SU-DHL-6 (cell line): ENCODE data around the gene TAGLN2.

Experiments
- H2AFZ ChIP-seq: fragments of 200-600 bp; sonication (generic); 2 replicates; pipeline ENCODE4 v1.6.1; 2014; ENCODE audit warnings: low read depth, mild to moderate bottlenecking, moderate library complexity, mixed read lengths, antibody characterized with exemption, low read length; ENCODE audit not compliant: severe bottlenecking
- H3F3A ChIP-seq: fragments of 200-600 bp; shearing (Covaris generic); 2 replicates; pipeline ENCODE4 v1.6.0; 2016; ENCODE audit warnings: antibody characterized with exemption, mild to moderate bottlenecking; ENCODE audit not compliant: insufficient read depth
- H3K27ac ChIP-seq: fragments of 200-600 bp; sonication (generic); 2 replicates; pipeline ENCODE4 v1.5.1; 2016; ENCODE audit warnings: low read depth, mild to moderate bottlenecking, low read length, moderate library complexity, mixed read lengths
- H3K27me3 ChIP-seq: fragments of 200-600 bp; sonication (generic), shearing (Covaris generic); 2 replicates; pipeline ENCODE4 v1.6.0; 2014; ENCODE audit warnings: mild to moderate bottlenecking, low read length
- H3K36me3 ChIP-seq: fragments of 200-600 bp; sonication (generic); 2 replicates; pipeline ENCODE4 v1.6.1; 2014; ENCODE audit warnings: mild to moderate bottlenecking, low read length, mixed read lengths
- H3K4me2 ChIP-seq: fragments of 300-600, 200-600 bp; shearing (Covaris generic), sonication (generic); 2 replicates; pipeline ENCODE4 v1.6.0; 2014; ENCODE audit warnings: low read length, low read depth, mild to moderate bottlenecking; ENCODE audit not compliant: poor library complexity, severe bottlenecking
- H3K4me3 ChIP-seq: fragments of 200-600 bp; sonication (generic); 2 replicates; pipeline ENCODE4 v1.5.1; 2014; ENCODE audit warnings: antibody characterized with exemption, low read length, mild to moderate bottlenecking, mixed read lengths; ENCODE audit not compliant: insufficient read depth, poor library complexity, severe bottlenecking
- H3K79me2 ChIP-seq: fragments of 200-600 bp; sonication (generic); 2 replicates; pipeline ENCODE4 v1.6.1; 2014; ENCODE audit warnings: mild to moderate bottlenecking, low read length, moderate library complexity; ENCODE audit not compliant: insufficient read depth
- H3K9ac ChIP-seq: fragments of 200-600 bp; sonication (generic); 2 replicates; pipeline ENCODE4 v1.7.0; 2014; ENCODE audit warnings: mild to moderate bottlenecking, low read length
- H3K9me2 ChIP-seq: fragments of 200-600 bp; sonication (generic); replicated peaks from 2 replicates; pipeline ENCODE4 v1.6.1; 2014; ENCODE audit warnings: low read length; ENCODE audit not compliant: insufficient read depth
- H3K9me3 ChIP-seq: fragments of 200-600 bp; sonication (generic); 2 replicates; pipeline ENCODE4 v1.6.1; 2014; ENCODE audit warnings: low read length, mixed read lengths; ENCODE audit not compliant: insufficient read depth
- H4K20me1 ChIP-seq: fragments of 200-600 bp; sonication (generic); 2 replicates; pipeline ENCODE4 v1.6.1; 2014; ENCODE audit warnings: low read depth, mild to moderate bottlenecking, antibody characterized with exemption, low read length, moderate library complexity, mixed read lengths
- CTCF ChIP-seq: fragments of 200-600 bp; sonication (generic); IDR thresholded peaks from one replicate; pipeline ENCODE4 v1.5.1; 2017; ENCODE audit warnings: antibody characterized with exemption, mild to moderate bottlenecking, low read length, moderate library complexity; ENCODE audit not compliant: insufficient read depth, poor library complexity, severe bottlenecking
- EZH2phosphoT487 ChIP-seq: fragments of 200-600 bp; sonication (generic), shearing (Covaris generic); conservative IDR thresholded peaks from 2 replicates; pipeline ENCODE4 v1.6.1; 2018; ENCODE audit warnings: mild to moderate bottlenecking, antibody characterized with exemption, low read length, moderate library complexity, mixed read lengths

Gene TAGLN2

GRCh38 chr1:159940006-159940620 lies 14.8 kb upstream of the TAGLN2 start:
- H3K4me3 ChIP-seq: no peak overlapping the region
- no peaks in the 10 kb centered on the region for H3F3A ChIP-seq
- no peak overlapping the region for H3K27ac ChIP-seq
- TF ChIP-seq EZH2phosphoT487 (no peak), CTCF (no peak)
- no peaks in the 10 kb centered on the region for H3K9me2 ChIP-seq
- H3K79me2 ChIP-seq: no peaks in the 10 kb centered on the region
- no peaks in the 10 kb centered on the region for H3K27me3 ChIP-seq
- H3K4me2 ChIP-seq: no peak overlapping the region
- H3K9me3 ChIP-seq: no peaks in the 10 kb centered on the region
- H3K36me3 ChIP-seq: no peaks in the 10 kb centered on the region
- H3K9ac ChIP-seq: no peak overlapping the region
- no peaks in the 10 kb centered on the region for H4K20me1 ChIP-seq
- H2AFZ ChIP-seq: no peak overlapping the region

GRCh38 chr1:159939678-159940002 lies 14.3 kb upstream of the TAGLN2 start:
- no peaks in the 10 kb centered on the region for H3K9me3 ChIP-seq
- H3K9ac ChIP-seq: no peak overlapping the region
- H3K4me2 ChIP-seq: no peak overlapping the region
- no peaks in the 10 kb centered on the region for H3K9me2 ChIP-seq
- no peak overlapping the region for H2AFZ ChIP-seq
- H3K4me3 ChIP-seq: no peak overlapping the region
- no peaks in the 10 kb centered on the region for H3K36me3 ChIP-seq
- no peak for TF ChIP-seq CTCF
- H4K20me1 ChIP-seq: no peaks in the 10 kb centered on the region
- no peak overlapping the region for H3K27ac ChIP-seq
- H3F3A ChIP-seq: no peaks in the 10 kb centered on the region
- H3K79me2 ChIP-seq: no peaks in the 10 kb centered on the region
- H3K27me3 ChIP-seq: no peaks in the 10 kb centered on the region

- TF ChIP-seq CTCF (no peak), EZH2phosphoT487 (no peak)
- Histone ChIP-seq H3F3A (no peaks in the 10 kb centered on the region), H3K27ac (no peak overlapping the region), H2AFZ (no peak overlapping the region), H3K4me2 (no peak overlapping the region), H3K9me3 (no peaks in the 10 kb centered on the region), H3K36me3 (no peaks in the 10 kb centered on the region), H4K20me1 (no peaks in the 10 kb centered on the region), H3K79me2 (no peaks in the 10 kb centered on the region), H3K4me3 (no peak overlapping the region), H3K9me2 (no peaks in the 10 kb centered on the region), H3K27me3 (no peaks in the 10 kb centered on the region), H3K9ac (no peak overlapping the region)
Observed at GRCh38 chr1:159938905-159939677, 13.8 kb upstream of the TAGLN2 start.
